Neutrophil (primary cell): ENCODE measurements around the gene PLVAP.
A peak's percentile ranks its signal among the peaks of the same experiment; 100 is the strongest.

ENCODE experiments used
- H3K27ac ChIP-seq: fragments of 200-600 bp; sonication (generic); 2 replicates; pipeline ENCODE4 v1.5.1; 2016; ENCODE audit warnings: mild to moderate bottlenecking, moderate library complexity
- H3K27me3 ChIP-seq: fragments of 200-600 bp; sonication (generic); 2 replicates; pipeline ENCODE4 v1.6.0; 2016; ENCODE audit warnings: mild to moderate bottlenecking
- H3K36me3 ChIP-seq: fragments of 200-600 bp; sonication (generic); 2 replicates; pipeline ENCODE4 v1.5.1; 2017
- H3K4me1 ChIP-seq, 2 experiments: fragments of 200-600 bp in 1 of 2; sonication (generic) in 1 of 2; 1 replicate in 1 of 2; 2 replicates in 1 of 2; pipeline versions ENCODE4 v1.5.1 to v1.6.1; 2013 to 2016; ENCODE audit warnings: low read depth in 1 of 2, low read length in 1 of 2, mild to moderate bottlenecking in 1 of 2, moderate library complexity in 1 of 2; ENCODE audit not compliant: control insufficient read depth in 1 of 2, insufficient read depth in 1 of 2
- H3K4me3 ChIP-seq, 2 experiments: fragments of 200-600 bp in 1 of 2; sonication (generic) in 1 of 2; 1 replicate in 1 of 2; 2 replicates in 1 of 2; pipeline ENCODE4 v1.5.1; 2013 to 2016; ENCODE audit warnings: low read depth in 1 of 2, low read length in 1 of 2, mild to moderate bottlenecking in 1 of 2, moderate library complexity in 1 of 2
- H3K9me3 ChIP-seq: fragments of 200-600 bp; sonication (generic); 2 replicates; pipeline ENCODE4 v1.5.1; 2016
- TF ChIP-seq, protein P1 (sequence below): fragments of 200-600 bp; sonication (generic); IDR thresholded peaks from 2 replicates; pipeline ENCODE4 v1.5.1; 2016; ENCODE audit warnings: antibody characterized with exemption

Gene PLVAP

DNA sequence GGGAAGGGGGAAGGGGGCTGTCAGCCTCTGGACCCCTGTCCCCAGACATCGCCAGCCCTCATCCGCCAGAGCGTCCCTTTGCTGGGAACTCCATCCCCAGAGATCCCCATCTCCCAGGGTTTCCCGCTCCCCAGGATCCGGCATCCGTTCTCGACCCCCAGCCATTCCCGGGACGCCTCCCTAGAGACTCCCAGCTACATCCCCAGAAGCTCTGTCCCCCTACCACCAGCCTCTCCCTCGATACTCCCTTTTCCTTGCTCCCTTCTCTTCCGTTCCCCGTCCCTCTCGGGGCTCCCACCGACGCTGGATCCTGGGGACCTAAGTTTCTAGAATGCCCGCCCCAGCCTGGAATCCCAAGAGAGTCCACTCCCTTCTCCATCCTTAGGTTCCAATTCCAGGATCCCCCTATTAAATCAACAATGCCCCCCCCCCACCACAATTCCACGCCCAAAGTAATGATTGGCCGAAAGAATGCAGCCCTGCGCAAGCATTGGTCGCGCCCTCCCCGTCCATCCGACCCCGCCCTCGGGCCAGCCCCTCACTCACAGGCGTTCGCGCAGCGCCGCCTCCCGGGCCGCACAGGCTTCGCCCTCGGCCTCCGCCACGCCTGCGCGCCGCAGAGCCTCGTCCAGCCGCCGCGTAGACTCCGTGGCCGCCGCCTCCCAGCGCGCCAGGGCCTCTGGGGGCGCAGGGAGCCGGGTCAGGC lies 13.7 kb upstream of the PLVAP start:
- Histone ChIP-seq H3K27me3 (peaks cover 55% of the 10 kb centered on the region), H3K4me3 (peak overlapping the region; percentile 24 to 45), H3K36me3 (no peaks in the 10 kb centered on the region), H3K9me3 (no peaks in the 10 kb centered on the region), H3K27ac (no peak overlapping the region), H3K4me1 (peaks cover 23 to 26% of the 10 kb centered on the region in 2 experiments)
- TF ChIP-seq, protein P1, sequence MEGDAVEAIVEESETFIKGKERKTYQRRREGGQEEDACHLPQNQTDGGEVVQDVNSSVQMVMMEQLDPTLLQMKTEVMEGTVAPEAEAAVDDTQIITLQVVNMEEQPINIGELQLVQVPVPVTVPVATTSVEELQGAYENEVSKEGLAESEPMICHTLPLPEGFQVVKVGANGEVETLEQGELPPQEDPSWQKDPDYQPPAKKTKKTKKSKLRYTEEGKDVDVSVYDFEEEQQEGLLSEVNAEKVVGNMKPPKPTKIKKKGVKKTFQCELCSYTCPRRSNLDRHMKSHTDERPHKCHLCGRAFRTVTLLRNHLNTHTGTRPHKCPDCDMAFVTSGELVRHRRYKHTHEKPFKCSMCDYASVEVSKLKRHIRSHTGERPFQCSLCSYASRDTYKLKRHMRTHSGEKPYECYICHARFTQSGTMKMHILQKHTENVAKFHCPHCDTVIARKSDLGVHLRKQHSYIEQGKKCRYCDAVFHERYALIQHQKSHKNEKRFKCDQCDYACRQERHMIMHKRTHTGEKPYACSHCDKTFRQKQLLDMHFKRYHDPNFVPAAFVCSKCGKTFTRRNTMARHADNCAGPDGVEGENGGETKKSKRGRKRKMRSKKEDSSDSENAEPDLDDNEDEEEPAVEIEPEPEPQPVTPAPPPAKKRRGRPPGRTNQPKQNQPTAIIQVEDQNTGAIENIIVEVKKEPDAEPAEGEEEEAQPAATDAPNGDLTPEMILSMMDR = peak; percentile 54

DNA sequence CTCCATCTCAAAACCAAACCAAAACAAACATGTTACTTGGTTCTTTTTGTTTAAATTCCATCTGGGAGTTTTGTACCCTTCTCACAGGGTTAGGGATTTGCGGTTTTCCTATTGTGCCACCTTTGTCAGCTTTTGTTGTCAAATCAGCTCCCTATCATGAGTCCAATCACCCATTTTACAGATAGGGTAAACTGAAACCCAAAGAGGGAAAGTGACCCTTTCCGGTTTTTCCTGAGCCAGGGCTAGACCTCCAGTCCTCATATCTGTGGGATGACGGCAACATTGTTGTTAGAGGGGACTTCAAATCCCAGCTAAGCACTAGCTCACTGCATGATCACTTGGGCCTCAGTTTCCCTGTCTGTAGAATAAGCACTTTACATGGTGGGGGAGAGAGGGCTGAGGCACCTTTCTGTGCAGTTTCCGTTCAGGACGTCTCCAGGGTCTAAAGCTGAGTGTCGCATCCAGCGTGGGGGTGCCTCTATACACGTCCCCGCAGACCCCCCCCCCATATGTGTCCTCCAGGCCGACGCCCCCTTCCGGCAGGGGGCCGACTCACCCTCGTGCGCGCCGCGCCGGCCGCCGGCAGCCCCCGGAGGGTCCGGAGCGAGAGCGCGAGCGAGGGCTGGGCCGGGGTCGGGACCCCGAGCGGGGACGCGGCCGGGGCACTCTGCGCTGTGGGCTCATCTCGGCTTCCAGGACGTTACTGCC lies 13.0 kb upstream of the PLVAP start:
- TF ChIP-seq, protein P1 = no peak
- Histone ChIP-seq H3K27me3 (peaks cover 55% of the 10 kb centered on the region), H3K9me3 (no peaks in the 10 kb centered on the region), H3K27ac (no peak overlapping the region), H3K4me1 (peaks cover 21 to 23% of the 10 kb centered on the region in 2 experiments), H3K4me3 (no peak overlapping the region), H3K36me3 (no peaks in the 10 kb centered on the region)

GRCh38 chr19:17389288-17389687 lies 12.1 kb upstream of the PLVAP start:
- peaks cover 16 to 18% of the 10 kb centered on the region in 2 experiments for H3K4me1 ChIP-seq
- H3K9me3 ChIP-seq = no peaks in the 10 kb centered on the region
- no peak overlapping the region for H3K4me3 ChIP-seq
- no peak overlapping the region for H3K27ac ChIP-seq
- H3K27me3 ChIP-seq = peaks cover 55% of the 10 kb centered on the region
- no peaks in the 10 kb centered on the region for H3K36me3 ChIP-seq
- TF ChIP-seq, protein P1 = no peak

DNA sequence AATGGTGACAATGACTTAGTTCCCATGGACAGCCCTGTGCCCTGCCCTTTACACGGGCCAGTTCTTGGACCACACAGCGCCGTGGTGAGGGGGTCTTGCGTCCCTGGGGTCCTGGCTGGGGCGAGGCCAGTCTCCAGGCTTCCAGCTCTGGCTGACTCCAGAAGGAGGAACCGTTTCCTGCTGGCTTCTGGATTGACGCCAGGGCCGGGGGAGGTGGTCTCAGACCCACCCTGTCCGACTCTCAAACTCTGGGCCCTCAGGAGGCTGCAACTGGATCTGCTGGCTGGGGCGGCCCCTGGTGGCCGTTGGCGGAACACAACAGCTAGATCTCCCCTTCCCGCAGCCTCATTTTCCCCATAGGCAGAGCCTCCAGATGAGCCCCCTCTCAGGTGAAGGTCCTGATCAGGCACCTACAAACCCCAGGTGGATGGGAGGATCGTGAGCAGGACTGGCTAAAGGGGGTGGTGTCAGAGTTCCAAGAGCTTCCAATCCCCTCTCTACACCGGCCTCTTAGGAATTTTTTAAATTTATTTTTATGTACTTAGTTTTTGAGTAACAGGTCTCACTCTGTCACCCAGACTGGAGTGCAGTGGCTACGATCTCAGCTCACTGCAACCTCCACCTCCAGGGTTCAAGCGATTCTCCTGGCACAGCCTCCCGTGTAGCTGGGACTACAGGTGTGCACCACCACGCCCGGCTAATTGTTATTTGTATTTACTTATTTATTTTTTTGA lies 8.9 kb upstream of the PLVAP start:
- peaks cover 12 to 14% of the 10 kb centered on the region in 2 experiments for H3K4me1 ChIP-seq
- no peaks in the 10 kb centered on the region for H3K36me3 ChIP-seq
- H3K27me3 ChIP-seq = peaks cover 34% of the 10 kb centered on the region
- TF ChIP-seq, protein P1 = peak; percentile 68
- no peaks in the 10 kb centered on the region for H3K9me3 ChIP-seq
- H3K4me3 ChIP-seq = no peak overlapping the region
- H3K27ac ChIP-seq = no peak overlapping the region

DNA sequence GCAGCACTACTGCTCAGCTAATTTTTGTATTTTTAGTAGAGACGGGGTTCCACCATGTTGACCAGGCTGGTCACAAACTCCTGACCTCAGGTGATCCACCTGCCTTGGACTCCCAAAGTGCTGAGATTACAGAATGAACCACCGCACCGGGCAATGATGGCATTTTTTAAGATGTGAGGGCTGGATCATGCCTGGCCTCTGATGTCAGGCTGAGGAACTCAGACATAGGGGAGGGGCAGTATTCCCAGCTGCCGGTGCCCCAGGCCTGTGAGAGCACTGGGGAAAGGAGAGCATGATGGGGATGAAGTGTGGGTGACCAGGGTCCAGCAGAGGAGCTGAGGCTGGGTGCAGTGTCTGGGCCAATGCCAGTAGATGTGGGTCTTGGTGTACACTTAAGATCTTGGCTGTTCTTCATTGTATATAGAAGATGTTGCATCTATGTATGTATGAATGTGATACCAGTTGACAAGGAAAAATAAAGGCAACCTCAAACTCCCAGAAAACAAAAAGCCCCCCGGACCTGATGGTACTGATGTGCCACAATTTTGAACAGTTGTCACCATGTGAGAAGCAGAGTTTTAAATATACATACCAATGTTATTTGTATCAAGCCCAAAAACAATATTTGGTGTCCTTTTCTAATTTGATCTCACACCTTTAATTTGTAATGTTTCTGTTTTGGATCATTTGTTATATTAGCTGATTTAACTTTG lies 3.4 kb upstream of the PLVAP start:
- H3K27ac ChIP-seq = no peak overlapping the region
- TF ChIP-seq, protein P1 = no peak

More for the DNA sequence above, 3.4 kb upstream of the PLVAP start:
- Histone ChIP-seq H3K27me3 (peaks cover 34% of the 10 kb centered on the region), H3K36me3 (no peaks in the 10 kb centered on the region), H3K4me1 (peaks cover 7 to 9% of the 10 kb centered on the region in 2 experiments), H3K4me3 (no peak overlapping the region), H3K9me3 (no peaks in the 10 kb centered on the region)
